ENCODE results near the gene WNK1.
"Not testable (repeated sequence)": the region's sequence is repeated elsewhere in the genome, so short reads cannot be mapped to it uniquely, and the experiment has no call there.

WNK1 gene

DNA sequence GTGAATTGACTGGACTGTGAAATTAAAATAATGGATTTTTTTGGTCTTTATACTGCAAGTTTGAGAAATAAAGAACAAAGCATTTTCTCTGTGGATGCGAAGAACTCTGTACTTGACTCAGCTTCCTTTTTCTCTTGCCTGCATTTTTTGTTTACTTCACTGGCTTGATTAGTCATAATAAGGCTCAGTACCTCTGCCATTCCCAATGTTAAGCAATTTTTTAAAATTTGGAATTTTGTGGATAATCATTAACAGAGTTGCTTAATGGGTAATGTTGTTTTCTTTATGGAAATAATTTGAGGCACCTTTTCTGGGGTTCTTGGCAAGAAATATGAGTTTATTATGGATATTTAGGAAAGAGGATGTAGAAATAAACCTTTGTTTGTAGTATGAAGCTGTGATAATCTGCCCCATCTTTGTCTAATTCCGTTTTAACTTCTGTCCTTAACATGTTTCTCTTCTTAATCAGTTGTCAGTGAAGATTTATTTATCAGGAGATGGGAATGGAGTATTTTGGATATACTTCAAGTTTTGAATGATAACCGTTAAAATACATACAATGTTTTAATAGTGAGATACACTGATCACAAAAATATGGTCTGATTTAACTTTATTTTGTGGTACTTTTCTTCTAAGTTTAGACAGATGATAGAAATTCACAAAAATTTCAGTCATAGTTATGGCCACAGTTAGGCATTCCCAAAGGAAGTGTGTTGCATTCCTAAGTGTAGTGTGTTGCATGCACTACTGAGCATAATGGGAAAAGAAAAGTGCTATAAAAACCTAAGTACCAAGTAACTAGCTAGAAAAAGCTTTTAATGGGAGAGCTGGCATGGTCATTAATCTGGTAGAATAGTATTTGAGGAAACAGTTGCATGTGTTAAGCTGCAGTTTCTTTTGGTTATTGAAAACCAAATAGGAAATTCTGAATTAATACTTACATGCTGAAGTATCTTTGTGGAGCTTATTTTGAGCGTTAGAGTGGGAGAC lies 27.7 kb downstream of the WNK1 start:
- no peak for DNase-seq (ENCODE audit: low spot score)

- DNase-seq (ENCODE audit: low spot score), result no peak
Measured at GRCh38 chr12:780750-781379, 28.5 kb downstream of the WNK1 start.

GRCh38 chr12:785706-786105 lies 33.3 kb downstream of the WNK1 start:
- no peak for DNase-seq (ENCODE audit: low spot score)

DNA sequence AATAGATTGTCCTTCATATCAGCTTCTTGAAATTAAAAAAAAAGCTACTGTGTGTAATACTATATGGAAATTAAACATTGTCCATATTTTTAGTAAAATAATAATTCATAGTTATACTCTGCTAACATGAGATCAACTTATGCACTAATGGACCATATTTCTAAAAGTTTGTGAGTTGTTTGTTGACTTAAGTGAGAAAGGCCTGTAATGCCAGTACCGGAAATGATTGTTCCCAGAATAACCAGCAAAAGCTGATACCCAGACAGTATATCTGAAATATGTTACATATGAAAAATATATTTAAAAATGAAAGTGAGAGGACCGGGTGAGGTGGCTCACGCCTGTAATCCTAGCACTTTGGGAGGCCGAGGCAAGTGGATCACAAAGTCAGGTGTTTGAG lies 35.9 kb downstream of the WNK1 start:
- DNase-seq (ENCODE audit: low spot score), result no peak

GRCh38 chr12:788762-789161 lies 36.4 kb downstream of the WNK1 start:
- not testable (repeated sequence) for DNase-seq (ENCODE audit: low spot score)

DNA sequence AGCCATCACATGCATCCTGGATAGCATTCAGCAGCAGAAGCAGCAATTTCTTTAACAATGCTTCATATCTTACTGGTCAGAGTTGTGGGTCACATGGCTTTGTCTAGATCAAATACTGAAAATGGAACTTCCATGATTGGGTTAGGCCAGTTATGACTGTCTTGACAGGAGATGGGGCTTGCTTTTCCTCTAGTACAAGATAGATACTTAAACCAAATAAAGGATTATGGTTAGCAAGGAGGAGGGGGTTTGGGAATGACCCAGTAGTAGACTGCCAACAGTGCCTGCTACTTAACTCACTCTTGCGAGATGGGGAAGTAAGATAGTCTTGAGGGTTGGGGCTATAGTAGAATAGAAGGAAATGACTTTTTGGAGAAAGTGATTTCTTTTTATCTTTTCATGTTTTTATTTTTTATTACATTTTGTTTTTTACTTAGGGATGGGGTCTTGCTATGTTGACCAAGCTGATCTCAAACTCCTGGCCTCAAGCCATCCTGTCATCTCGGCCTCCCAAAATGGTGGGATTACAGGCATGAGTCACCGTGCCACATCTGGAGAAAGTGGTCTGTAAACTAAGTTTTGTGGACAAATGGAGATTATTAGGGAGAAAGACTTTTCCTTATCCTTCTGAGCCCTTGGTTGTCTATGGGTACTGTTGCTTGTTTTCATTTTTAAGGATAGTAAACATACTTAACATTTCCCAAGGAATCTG lies 37.6 kb downstream of the WNK1 start:
- DNase-seq (ENCODE audit: low spot score), result no peak

GRCh38 chr12:790608-791007 lies 38.2 kb downstream of the WNK1 start:
- no peak for DNase-seq (ENCODE audit: low spot score)

GRCh38 chr12:793037-793436 lies 40.7 kb downstream of the WNK1 start:
- no peak for DNase-seq (ENCODE audit: low spot score)

- no peak for DNase-seq (ENCODE audit: low spot score)
Measured at GRCh38 chr12:793711-794110, 41.3 kb downstream of the WNK1 start.

DNA sequence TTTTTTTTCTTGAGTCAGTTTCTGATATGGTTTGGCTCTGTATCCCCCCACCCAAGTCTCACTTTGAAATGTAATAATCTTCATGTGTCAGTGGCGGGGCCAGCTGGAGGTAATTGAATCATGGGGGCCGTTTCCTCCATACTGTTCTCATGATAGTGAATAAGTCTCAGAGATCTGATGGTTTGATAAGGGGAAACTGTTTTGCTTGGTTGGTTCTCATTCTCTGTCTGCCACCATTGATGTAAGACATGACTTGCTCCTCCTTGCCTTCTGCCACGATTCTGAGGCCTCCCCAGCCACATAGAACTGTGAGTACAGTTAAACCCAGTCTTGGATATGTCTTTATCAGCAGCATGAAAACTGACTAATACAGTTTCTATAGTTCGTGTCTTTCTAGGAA lies 42.9 kb downstream of the WNK1 start:
- no peak for DNase-seq (ENCODE audit: low spot score)

GRCh38 chr12:800401-800800 lies 48.0 kb downstream of the WNK1 start:
- DNase-seq (ENCODE audit: low spot score), result no peak

DNA sequence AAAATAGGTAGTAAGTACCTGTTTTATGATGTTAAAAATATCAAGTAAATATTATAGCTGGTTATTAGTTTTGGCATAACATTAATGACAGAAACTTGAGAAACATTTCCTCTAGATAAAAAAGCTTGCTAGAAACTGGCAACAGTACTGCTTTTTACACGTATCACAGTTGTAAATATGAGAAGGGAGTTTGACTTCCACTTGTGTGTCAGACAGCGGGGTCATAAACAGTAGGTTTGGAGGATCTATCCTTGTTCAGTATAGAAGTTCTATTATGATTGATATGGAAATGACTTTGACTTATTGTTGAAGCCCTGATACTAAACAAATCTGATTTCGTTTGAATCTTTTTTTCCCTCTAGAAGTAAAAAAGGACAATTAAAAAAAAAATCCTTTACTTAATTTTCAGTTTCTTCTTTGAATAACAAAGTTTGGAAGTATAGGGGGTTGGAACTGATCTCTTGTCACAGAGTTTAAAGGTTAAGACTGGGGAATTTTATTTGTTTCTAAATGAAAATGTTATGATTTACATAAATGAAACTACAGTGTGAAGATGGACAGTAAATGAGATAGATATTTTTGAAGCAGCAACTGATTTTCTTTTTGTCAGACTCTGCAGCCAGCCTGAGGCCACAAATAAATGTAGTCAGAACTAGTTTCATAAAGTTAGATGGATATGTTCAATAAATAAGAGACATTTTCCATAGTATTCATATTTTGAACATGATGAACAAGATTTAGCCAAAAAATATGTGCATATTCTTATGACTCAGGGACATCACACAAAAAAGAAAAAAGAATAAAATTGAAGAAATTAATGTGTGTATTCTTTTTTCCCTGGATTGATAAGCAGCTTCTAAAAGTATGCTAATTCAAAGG lies 50.1 kb downstream of the WNK1 start:
- no peak for DNase-seq (ENCODE audit: low spot score)

DNA sequence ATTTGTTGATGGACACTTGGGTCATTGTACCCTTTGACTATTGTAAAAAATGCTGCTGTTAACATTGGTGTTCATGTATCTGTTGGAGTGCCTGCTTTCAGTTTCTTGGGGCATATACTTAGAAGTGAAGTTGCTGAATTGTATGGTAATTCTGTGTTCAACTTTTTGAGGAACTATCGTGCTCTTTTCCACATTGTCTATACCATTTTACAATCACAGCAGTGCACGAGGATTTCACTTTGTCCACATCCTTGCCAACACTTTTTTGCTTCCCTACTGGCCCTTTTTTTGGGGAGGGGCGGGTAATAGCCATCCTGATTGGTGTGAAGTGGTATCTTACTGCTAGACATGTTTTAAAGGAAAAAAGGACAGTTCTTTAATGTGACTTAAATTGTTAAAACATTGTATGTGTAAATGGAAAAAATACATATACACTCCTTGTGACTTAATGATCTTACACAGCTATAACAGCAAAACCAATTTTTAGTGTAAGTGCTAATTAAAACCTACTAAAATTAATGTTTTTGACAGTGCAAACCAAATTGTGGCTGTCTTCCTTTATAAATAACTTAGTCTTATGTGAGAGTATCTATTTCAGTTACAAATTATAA lies 52.7 kb downstream of the WNK1 start:
- DNase-seq (ENCODE audit: low spot score), result no peak

- DNase-seq (ENCODE audit: low spot score), result no peak
Measured at GRCh38 chr12:806200-806791, 53.9 kb downstream of the WNK1 start.

DNA sequence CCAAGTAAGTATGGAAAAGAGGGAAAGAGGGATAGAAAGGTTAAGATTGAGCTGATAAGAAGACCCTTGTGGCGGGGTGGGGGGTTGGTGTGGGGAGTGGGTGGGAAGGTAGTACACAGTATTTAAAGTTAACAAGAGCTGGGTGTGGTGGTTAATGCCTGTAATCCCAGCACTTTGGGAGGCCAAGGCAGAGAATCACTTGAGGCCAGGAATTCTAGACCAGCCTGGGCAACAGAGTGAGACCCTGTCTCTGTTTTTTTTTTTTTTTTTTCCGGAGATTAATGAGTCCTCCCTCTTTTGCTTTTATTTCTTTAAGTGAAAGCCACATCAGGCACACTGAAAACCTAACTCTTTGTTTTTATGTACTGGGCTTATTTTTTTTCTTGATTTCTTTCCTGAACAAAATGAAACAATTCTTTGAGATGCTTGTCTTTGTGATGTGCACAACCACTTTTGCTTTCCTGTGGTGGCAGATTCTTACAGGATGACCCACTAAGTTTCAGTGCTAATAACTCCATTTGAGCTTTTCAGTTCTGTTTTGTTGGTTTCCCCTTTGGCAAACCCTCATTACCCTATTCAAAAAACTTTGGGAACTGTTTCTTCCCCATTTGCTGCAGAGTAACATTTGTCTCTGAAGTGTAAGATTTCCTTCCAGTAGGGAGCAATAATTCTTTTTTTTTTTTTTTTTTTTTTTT lies 54.8 kb downstream of the WNK1 start:
- DNase-seq (ENCODE audit: low spot score), result no peak

DNA sequence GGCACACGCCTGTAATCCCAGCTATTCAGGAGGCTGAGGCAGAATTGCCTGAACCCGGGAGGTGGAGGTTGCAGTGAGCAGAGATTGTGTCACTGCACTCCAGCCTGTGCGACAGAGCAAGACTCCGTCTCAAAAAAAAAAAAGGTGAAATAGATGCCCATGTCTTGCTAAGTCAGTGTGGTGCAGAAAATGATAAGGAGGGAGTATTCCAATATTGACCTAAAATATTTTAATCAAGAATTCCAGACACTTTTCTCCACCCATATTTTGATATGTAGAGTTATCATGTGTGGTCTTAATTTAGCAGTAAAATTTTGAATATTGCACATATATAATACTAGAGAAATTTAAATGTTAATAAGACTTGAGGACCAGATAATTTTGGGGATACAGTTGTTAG lies 57.7 kb downstream of the WNK1 start:
- no peak for DNase-seq (ENCODE audit: low spot score)

GRCh38 chr12:810671-811415 lies 58.5 kb downstream of the WNK1 start:
- DNase-seq (ENCODE audit: low spot score), result no peak

DNA sequence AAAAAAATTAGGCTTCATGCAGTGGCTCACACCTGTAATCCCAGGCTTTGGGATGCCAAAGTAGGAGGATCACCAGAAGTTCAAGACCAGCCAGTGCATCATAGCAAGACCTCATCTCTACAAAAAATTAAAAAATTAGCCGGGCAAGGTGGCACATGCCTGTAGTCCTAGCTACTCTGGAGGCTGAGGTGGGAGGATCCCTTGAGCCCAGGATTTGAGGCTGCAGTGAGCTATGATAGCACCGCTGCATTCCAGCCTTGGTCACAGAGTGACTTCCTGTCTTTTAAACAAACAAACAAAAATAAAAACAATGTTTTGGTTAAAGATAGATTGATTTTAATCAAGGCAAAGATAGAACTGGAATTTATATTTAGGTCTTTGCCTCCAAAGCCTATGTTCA lies 60.6 kb downstream of the WNK1 start:
- no peak for DNase-seq (ENCODE audit: low spot score)

- DNase-seq (ENCODE audit: low spot score), result not testable (repeated sequence)
Measured at GRCh38 chr12:817456-817855, 65.1 kb downstream of the WNK1 start.
